IMR-90 (cell line): Measurements from ENCODE around the gene TRA2B. TPM values are rescaled to one million over a fixed set of nuclear protein-coding genes. Genes with fewer than 3 reads are reported as not detected.

Experiments used
- ATAC-seq: fragments of 200-7000 bp; cut with Tn5 transposase; 2 replicates; pipeline ENCODE4 v1.9.1; 2020; ENCODE audit warnings: low read depth, mild to moderate bottlenecking, moderate library complexity
- BruUV-seq: library from RNA; stranded (reverse); fragments of 400-500 nt; replicated peaks from 2 replicates; lab custom pipeline; 2021; lab: Mats Ljungman, UMichigan
- CTCF ChIA-PET: fragments of 300-600 bp; formaldehyde crosslinking; extraction: SDS; loops from one replicate; lab custom pipeline; 2021; ENCODE audit warnings: antibody characterized with exemption; lab: Yijun Ruan, JAX
- POLR2A ChIA-PET: fragments of 300-600 bp; sonication (Branson Sonifier 250); formaldehyde crosslinking; loops from one replicate; lab custom pipeline; 2022; ENCODE audit warnings: antibody characterized with exemption; ENCODE audit not compliant: unreplicated experiment; lab: Charles Lee
- DNase-seq: peaks from one replicate; pipeline ENCODE4 v3.0.0; 2013
- H2AFZ ChIP-seq: replicated peaks from 2 replicates; pipeline ENCODE3; 2013; ENCODE audit warnings: low read length, mild to moderate bottlenecking; ENCODE audit not compliant: poor library complexity
- H2AK5ac ChIP-seq: 2 replicates; pipeline ENCODE4 v1.6.1; 2013; ENCODE audit warnings: low read depth, low read length, inconsistent platforms
- H2AK9ac ChIP-seq: replicated peaks from 2 replicates; pipeline ENCODE3; 2013; ENCODE audit warnings: mild to moderate bottlenecking, low read depth, low read length, moderate library complexity; ENCODE audit not compliant: poor library complexity
- H2BK120ac ChIP-seq: 2 replicates; pipeline ENCODE4 v1.6.1; 2013; ENCODE audit warnings: low read depth, low read length, inconsistent platforms
- H2BK15ac ChIP-seq: 3 replicates; pipeline ENCODE4 v1.6.1; 2013; ENCODE audit warnings: low read depth, low read length, inconsistent platforms
- H2BK20ac ChIP-seq: 2 replicates; pipeline ENCODE4 v1.6.1; 2013; ENCODE audit warnings: low read depth, mild to moderate bottlenecking, inconsistent platforms, low read length, moderate library complexity
- H2BK5ac ChIP-seq: 2 replicates; pipeline ENCODE4 v1.6.1; 2013; ENCODE audit warnings: mild to moderate bottlenecking, low read depth, low read length, inconsistent platforms; ENCODE audit not compliant: poor library complexity, severe bottlenecking
- H3K14ac ChIP-seq: replicated peaks from 2 replicates; pipeline ENCODE4 v1.6.1; 2013; ENCODE audit warnings: low read depth, low read length, inconsistent platforms
- H3K18ac ChIP-seq: 2 replicates; pipeline ENCODE4 v1.6.1; 2013; ENCODE audit warnings: low read depth, low read length, control low read depth
- H3K23ac ChIP-seq: 2 replicates; pipeline ENCODE4 v1.6.1; 2013; ENCODE audit warnings: low read depth, low read length, inconsistent platforms
- H3K27ac ChIP-seq: 2 replicates; pipeline ENCODE4 v1.5.1; 2013; ENCODE audit warnings: mild to moderate bottlenecking, control low read depth, low read length; ENCODE audit not compliant: insufficient read depth
- H3K27me3 ChIP-seq: 2 replicates; pipeline ENCODE4 v1.6.1; 2013; ENCODE audit warnings: low read length; ENCODE audit not compliant: control insufficient read depth, insufficient read depth
- H3K36me3 ChIP-seq: 2 replicates; pipeline ENCODE4 v1.6.1; 2013; ENCODE audit warnings: low read length, mixed read lengths; ENCODE audit not compliant: control insufficient read depth, insufficient read depth
- H3K4ac ChIP-seq: 2 replicates; pipeline ENCODE4 v1.6.1; 2013; ENCODE audit warnings: low read depth, low read length, inconsistent platforms
- H3K4me1 ChIP-seq: 2 replicates; pipeline ENCODE4 v1.6.1; 2013; ENCODE audit warnings: low read length, mixed read lengths; ENCODE audit not compliant: control insufficient read depth, insufficient read depth
- H3K4me2 ChIP-seq: 2 replicates; pipeline ENCODE4 v1.6.1; 2013; ENCODE audit warnings: low read depth, mild to moderate bottlenecking, control low read depth, low read length, moderate library complexity
- H3K4me3 ChIP-seq: 2 replicates; pipeline ENCODE4 v1.5.1; 2013; ENCODE audit warnings: low read depth, mild to moderate bottlenecking, control low read depth, low read length, moderate library complexity; ENCODE audit not compliant: insufficient read depth
- H3K56ac ChIP-seq: 2 replicates; pipeline ENCODE4 v1.6.1; 2013; ENCODE audit warnings: low read length, inconsistent platforms; ENCODE audit not compliant: insufficient read depth; ENCODE audit errors: extremely low read depth
- H3K79me1 ChIP-seq, 2 experiments: 2 replicates each; pipeline ENCODE4 v1.6.1; 2013; ENCODE audit warnings: low read length in 2 of 2, inconsistent platforms in 1 of 2, low read depth in 1 of 2
- H3K9ac ChIP-seq: 2 replicates; pipeline ENCODE4 v1.6.1; 2013; ENCODE audit warnings: low read depth, low read length, control low read depth
- H3K9me1 ChIP-seq: 2 replicates; pipeline ENCODE4 v1.6.1; 2013; ENCODE audit warnings: low read length, inconsistent platforms; ENCODE audit not compliant: insufficient read depth
- H3K9me3 ChIP-seq: 2 replicates; pipeline ENCODE4 v1.6.1; 2013; ENCODE audit warnings: low read length; ENCODE audit not compliant: control insufficient read depth, insufficient read depth
- H4K20me1 ChIP-seq: 2 replicates; pipeline ENCODE4 v1.6.1; 2013; ENCODE audit warnings: low read length, inconsistent platforms; ENCODE audit not compliant: insufficient read depth
- H4K5ac ChIP-seq: 2 replicates; pipeline ENCODE4 v1.6.1; 2013; ENCODE audit warnings: mild to moderate bottlenecking, low read depth, low read length, control low read depth
- H4K8ac ChIP-seq, 2 experiments: 2 replicates each; pipeline ENCODE4 v1.6.1; 2013; ENCODE audit warnings: low read depth in 2 of 2, low read length in 2 of 2, control low read depth in 1 of 2, inconsistent platforms in 1 of 2
- H4K91ac ChIP-seq: 2 replicates; pipeline ENCODE4 v1.6.1; 2013; ENCODE audit warnings: low read depth, low read length, inconsistent platforms; ENCODE audit not compliant: insufficient read depth
- BHLHE40 ChIP-seq: fragments of 150-350 bp; IDR thresholded peaks from 2 replicates; pipeline ENCODE4 v1.6.1; 2016; ENCODE audit warnings: mild to moderate bottlenecking, low read depth, low read length
- CEBPB ChIP-seq: IDR thresholded peaks from 2 replicates; pipeline ENCODE4 v1.6.1; 2012; ENCODE audit warnings: low read depth, low read length, improper control_type of control experiment
- CHD1 ChIP-seq: IDR thresholded peaks from 2 replicates; pipeline ENCODE4 v1.6.1; 2012; ENCODE audit warnings: low read depth, low read length, improper control_type of control experiment
- ELK1 ChIP-seq: fragments of 150-350 bp; IDR thresholded peaks from 2 replicates; pipeline ENCODE4 v1.6.1; 2016; ENCODE audit warnings: low read depth, mild to moderate bottlenecking, low read length, moderate library complexity, borderline replicate concordance
- FOS ChIP-seq: fragments of 150-350 bp; IDR thresholded peaks from 2 replicates; pipeline ENCODE4 v1.6.1; 2016; ENCODE audit warnings: low read depth, low read length
- MAFK ChIP-seq: IDR thresholded peaks from 2 replicates; pipeline ENCODE4 v1.6.1; 2012; ENCODE audit warnings: low read depth, low read length, improper control_type of control experiment
- MAZ ChIP-seq: IDR thresholded peaks from 2 replicates; pipeline ENCODE4 v1.6.1; 2012; ENCODE audit warnings: low read depth, mild to moderate bottlenecking, low read length, improper control_type of control experiment, moderate library complexity, borderline replicate concordance
- MXI1 ChIP-seq: IDR thresholded peaks from 2 replicates; pipeline ENCODE4 v1.6.1; 2012; ENCODE audit warnings: low read depth, mild to moderate bottlenecking, low read length, moderate library complexity, borderline replicate concordance
- NFE2L2 ChIP-seq: fragments of 150-350 bp; IDR thresholded peaks from 2 replicates; pipeline ENCODE4 v1.6.1; 2016; ENCODE audit warnings: low read depth, mild to moderate bottlenecking, low read length
- POLR2A ChIP-seq: IDR thresholded peaks from 2 replicates; pipeline ENCODE4 v1.6.1; 2012; ENCODE audit warnings: mild to moderate bottlenecking, low read depth, low read length
- RAD21 ChIP-seq: IDR thresholded peaks from 2 replicates; pipeline ENCODE4 v1.6.1; 2012; ENCODE audit warnings: low read length, improper control_type of control experiment
- RCOR1 ChIP-seq: IDR thresholded peaks from 2 replicates; pipeline ENCODE4 v1.6.1; 2012; ENCODE audit warnings: mild to moderate bottlenecking, low read length, improper control_type of control experiment; ENCODE audit not compliant: insufficient replicate concordance
- RFX5 ChIP-seq: IDR thresholded peaks from 2 replicates; pipeline ENCODE4 v1.8.0; 2012; ENCODE audit warnings: low read depth, mild to moderate bottlenecking, low read length, moderate library complexity
- WGBS, 2 experiments: methylation state at CpG; one replicate each; pipeline versions ENCODE4 v1.1.5 to v1.1.7; 2013; ENCODE audit warnings: missing lambda C conversion rate in 2 of 2; ENCODE audit not compliant: insufficient read length in 1 of 2; ENCODE audit errors: extremely low coverage in 2 of 2; 5-methylcytosine and 5-hydroxymethylcytosine counted together
- dilution Hi-C: fragments of 300-500 bp; cut with HindIII; formaldehyde crosslinking; loops from one replicate; pipeline ENCODE4 v1.14.3; 2018; ENCODE audit warnings: low sequenced_read_pairs; ENCODE audit not compliant: unreplicated experiment
- in situ Hi-C: fragments of 300-500 bp; cut with MboI; formaldehyde crosslinking; loops from 3 replicates; pipeline ENCODE4 v1.14.3; 2019; ENCODE audit warnings: low sequenced_read_pairs, inconsistent platforms, mixed read lengths
- intact Hi-C: fragments of 100-400 bp; cut with micrococcal nuclease; formaldehyde crosslinking; loops from 2 replicates; pipeline ENCODE4 v1.10.0; 2022
- polyA plus RNA-seq, 3 experiments: library from polyadenylated mRNA; depleted of rRNA; stranded (reverse); fragments of >200 nt; gene quantifications; 2 replicates each; pipeline ENCODE4 v1.2.3, GENCODE V29; 2012; ENCODE audit warnings: low replicate concordance in 1 of 3
- total RNA-seq: library from RNA; depleted of rRNA; stranded (reverse); fragments of >200 nt; gene quantifications from 2 replicates; pipeline ENCODE4 v1.2.3, GENCODE V29; 2012

The TRA2B gene
- total and polyA plus RNA-seq, 2 of the 4 experiments (the other 2 are of a cell fraction) = 127 to 208 TPM

- Histone ChIP-seq H3K9me1 (peaks cover under 1% of the 10 kb centered on the region; the same call in 1 of the 2 replicates), H2AK9ac (no peak overlapping the region), H3K4ac (no peak overlapping the region), H4K20me1 (peaks cover 79% of the 10 kb centered on the region), H3K23ac (peak overlapping the region; percentile 58), H4K91ac (no peak overlapping the region), H4K8ac (no peak overlapping the region), H3K18ac (no peak overlapping the region), H2BK20ac (no peak overlapping the region), H3K56ac (0 out of 2 replicates have a peak overlapping the region, but pooled peaks have one; percentile 26), H2BK5ac (peak overlapping the region; percentile 21), H3K9ac (peak overlapping the region; percentile 73; the same call in 1 of the 2 replicates), H2BK15ac (no peak overlapping the region), H4K5ac (no peak overlapping the region), H2AK5ac (no peak overlapping the region), H2AFZ (no peak overlapping the region), H3K27ac (no peak overlapping the region), H3K4me3 (peak overlapping the region; percentile 75), H3K79me1 (peaks cover 0 to 16% of the 10 kb centered on the region in 2 experiments; a peak in 2 of 4 replicates), H3K9me3 (no peaks in the 10 kb centered on the region), H3K4me1 (peaks cover 12% of the 10 kb centered on the region), H3K36me3 (peaks cover 3% of the 10 kb centered on the region), H3K14ac (no peak overlapping the region), H3K4me2 (peak overlapping the region; percentile 87), H3K27me3 (no peaks in the 10 kb centered on the region), H2BK120ac (no peak overlapping the region)
- intact Hi-C loops (loop anchor here (2.0 kb wide), 1 partner anchor 274 kb away; no protein-coding TSS in a partner anchor), in situ Hi-C loops (no loop called here), dilution Hi-C loops (no loop called here)
- TF ChIP-seq ELK1 = no peak
- TF ChIP-seq MAZ = no peak
- no peak for TF ChIP-seq RFX5
- TF ChIP-seq CEBPB = peak; percentile 92
- no peak for TF ChIP-seq MXI1
- no peak for TF ChIP-seq NFE2L2
- TF ChIP-seq MAFK = no peak
- TF ChIP-seq RAD21 = no peak
- no peak for TF ChIP-seq BHLHE40
- TF ChIP-seq CHD1 = no peak
- no peak for TF ChIP-seq FOS
- peak; percentile 31; the same call in 1 of the 2 replicates for TF ChIP-seq POLR2A
- TF ChIP-seq RCOR1 = no peak
- ATAC-seq (no peak), DNase-seq (peak; percentile 55)
- 0% methylated on average over 2 of the region's 8 CpGs; no CpG with 5 or more reads in 1 of the 2 experiments for WGBS, 2 experiments
- CTCF ChIA-PET = no interaction called here
- POLR2A ChIA-PET = interaction anchor here (0.7 kb wide), 1 partner anchor 25 kb away, joined by 3 read pairs; no protein-coding TSS in a partner anchor
- BruUV-seq = no TSS peak
Measured at GRCh38 chr3:185934767-185935464, 2.9 kb downstream of the TRA2B start.
